CD4-positive, alpha-beta T cell (primary cell): ENCODE results near the gene ZFC3H1. TPM values are rescaled to one million over a fixed set of nuclear protein-coding genes. Genes with fewer than 3 reads are reported as not detected.
"Not testable (repeated sequence)": the region's sequence is repeated elsewhere in the genome, so short reads cannot be mapped to it uniquely, and the experiment has no call there.

Experiments used
- ATAC-seq: fragments of 200-7000 bp; cut with Tn5 transposase; one replicate; pipeline ENCODE4 v1.10.0; 2022; ENCODE audit warnings: mild to moderate bottlenecking; ENCODE audit not compliant: poor library complexity
- CTCF ChIA-PET: fragments of 350-600 bp; sonication (Branson Sonifier 250); formaldehyde crosslinking; loops from one replicate; lab custom pipeline; 2021; ENCODE audit warnings: antibody characterized with exemption, inconsistent platforms; lab: Charles Lee
- POLR2A ChIA-PET: fragments of 350-600 bp; sonication (Branson Sonifier 250); formaldehyde crosslinking; loops from one replicate; lab custom pipeline; 2021; ENCODE audit warnings: antibody characterized with exemption, inconsistent platforms; lab: Charles Lee
- DNase-seq, 14 experiments: peaks; one replicate each; pipeline ENCODE4 v3.0.0-alpha.2; 2013 to 2020; ENCODE audit warnings: mixed read lengths in 2 of 14
- H3K27ac ChIP-seq, 2 donors: one replicate each; pipeline versions ENCODE4 v1.5.1 to v1.7.0; 2013; ENCODE audit warnings: low read length in 2 of 2, low read depth in 1 of 2, mild to moderate bottlenecking in 1 of 2
- H3K27me3 ChIP-seq, 2 experiments: 1 replicate in 1 of 2; 2 replicates in 1 of 2; pipeline versions ENCODE4 v1.6.1 to v1.7.0; 2013; ENCODE audit warnings: low read length in 2 of 2, control low read depth in 1 of 2, mild to moderate bottlenecking in 1 of 2, moderate library complexity in 1 of 2; ENCODE audit not compliant: insufficient read depth in 2 of 2, control insufficient read depth in 1 of 2
- H3K36me3 ChIP-seq: one replicate; pipeline ENCODE4 v1.6.1; 2013; ENCODE audit warnings: low read length, control low read depth; ENCODE audit not compliant: insufficient read depth
- H3K4me1 ChIP-seq: one replicate; pipeline ENCODE4 v1.6.1; 2013; ENCODE audit warnings: low read length, control low read depth; ENCODE audit not compliant: insufficient read depth
- H3K4me3 ChIP-seq: one replicate; pipeline ENCODE4 v1.5.1; 2013; ENCODE audit warnings: mild to moderate bottlenecking, low read length, moderate library complexity
- H3K9me3 ChIP-seq, 2 experiments: 1 replicate in 1 of 2; 2 replicates in 1 of 2; pipeline versions ENCODE4 v1.6.1 to v1.7.0; 2013; ENCODE audit warnings: low read length in 2 of 2, mild to moderate bottlenecking in 2 of 2, control low read depth in 1 of 2, moderate library complexity in 1 of 2; ENCODE audit not compliant: control insufficient read depth in 1 of 2, insufficient read depth in 1 of 2
- H3K27ac Mint-ChIP-seq: one replicate; pipeline ENCODE4 v1.8.0; 2020; ENCODE audit warnings: mixed read lengths
- H3K27me3 Mint-ChIP-seq: one replicate; pipeline ENCODE4 v1.8.0; 2021; ENCODE audit warnings: mixed read lengths
- H3K36me3 Mint-ChIP-seq: one replicate; pipeline ENCODE4 v1.8.0; 2021; ENCODE audit warnings: low read depth, mixed read lengths
- H3K4me1 Mint-ChIP-seq: one replicate; pipeline ENCODE4 v1.8.0; 2021; ENCODE audit warnings: low read depth, mixed read lengths
- H3K4me3 Mint-ChIP-seq: one replicate; pipeline ENCODE4 v1.8.0; 2020; ENCODE audit warnings: mild to moderate bottlenecking, mixed read lengths
- H3K9me3 Mint-ChIP-seq: one replicate; pipeline ENCODE4 v1.8.0; 2020; ENCODE audit warnings: mixed read lengths
- CTCF ChIP-seq: fragments of 200-600 bp; IDR thresholded peaks from one replicate; pipeline ENCODE4 v1.8.0; 2022; ENCODE audit warnings: antibody characterized with exemption, mild to moderate bottlenecking
- intact Hi-C, 2 experiments: fragments of 100-400 bp; cut with DNase I in 1 of 2; cut with micrococcal nuclease in 1 of 2; formaldehyde crosslinking; loops; one replicate each; pipeline versions ENCODE4 v1.15.1 to v1.9.0; 2023 to 2025; cut with DNase I, micrococcal nuclease
- total RNA-seq, 174 experiments: library from RNA in 2 of 174; stranded (reverse) in 2 of 174; gene quantifications; one replicate each; pipeline ENCODE4 v1.2.3 and lab custom pipeline; 2021 to 2026

ZFC3H1 gene
- total RNA-seq, 2 experiments from 2014 or later = 131 to 135 TPM

DNA sequence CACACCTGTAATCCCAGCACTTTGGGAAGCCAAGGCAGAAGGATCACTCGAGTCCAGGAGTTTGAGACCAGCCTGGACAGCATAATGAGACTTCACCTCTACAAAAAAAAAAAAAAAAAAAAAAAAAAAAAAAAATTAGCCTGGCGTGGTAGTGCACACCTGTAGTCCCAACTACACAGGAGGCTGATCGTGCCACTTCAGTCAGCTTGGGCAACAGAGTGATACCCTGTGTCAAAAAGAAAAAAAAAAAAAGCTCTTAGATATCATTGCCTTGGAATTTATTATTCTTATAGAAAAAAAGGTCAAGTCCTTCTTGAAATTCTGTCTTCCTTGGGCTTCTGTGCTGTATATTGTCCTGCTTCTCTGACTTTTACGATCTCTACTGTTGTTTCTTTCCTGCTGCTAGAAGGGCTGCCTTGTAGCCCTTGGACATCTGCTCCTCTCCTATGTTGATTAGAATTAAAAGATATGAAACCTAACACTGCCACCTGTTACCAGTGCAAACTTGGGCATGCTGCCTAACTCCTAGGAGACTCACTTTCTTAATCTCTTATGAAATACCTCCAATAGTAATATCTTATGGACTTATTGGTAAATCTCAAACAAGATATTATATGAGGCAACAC, 28.0 kb upstream of the ZFC3H1 start:
- H3K27me3 Mint-ChIP-seq = no peaks in the 10 kb centered on the region
- ChIA-PET CTCF (no interaction called here), POLR2A (no interaction called here)
- H3K27ac Mint-ChIP-seq = no peak overlapping the region
- Histone ChIP-seq H3K4me1 (peaks cover 14% of the 10 kb centered on the region), H3K4me3 (no peak overlapping the region), H3K9me3 (no peaks in the 10 kb centered on the region), H3K27me3 (no peaks in the 10 kb centered on the region), H3K27ac (no peak overlapping the region), H3K36me3 (no peaks in the 10 kb centered on the region)
- no peak for TF ChIP-seq CTCF
- intact Hi-C loops = loop anchor here in 1 of 2 experiments (5.0 kb wide), 1 partner anchor 34 kb away; no protein-coding TSS in a partner anchor
- no peak for DNase-seq
- H3K9me3 Mint-ChIP-seq = no peaks in the 10 kb centered on the region
- H3K4me3 Mint-ChIP-seq = no peak overlapping the region
- peaks cover 22% of the 10 kb centered on the region for H3K36me3 Mint-ChIP-seq
- ATAC-seq = no peak
- peaks cover 40% of the 10 kb centered on the region for H3K4me1 Mint-ChIP-seq

GRCh38 chr12:71688961-71689570, 25.4 kb upstream of the ZFC3H1 start:
- CTCF ChIA-PET = no interaction called here
- intact Hi-C loops = loop anchor here in 1 of 2 experiments (5.0 kb wide), 1 partner anchor 63 kb away; the partner anchor contains the start of gene RAB21

DNA sequence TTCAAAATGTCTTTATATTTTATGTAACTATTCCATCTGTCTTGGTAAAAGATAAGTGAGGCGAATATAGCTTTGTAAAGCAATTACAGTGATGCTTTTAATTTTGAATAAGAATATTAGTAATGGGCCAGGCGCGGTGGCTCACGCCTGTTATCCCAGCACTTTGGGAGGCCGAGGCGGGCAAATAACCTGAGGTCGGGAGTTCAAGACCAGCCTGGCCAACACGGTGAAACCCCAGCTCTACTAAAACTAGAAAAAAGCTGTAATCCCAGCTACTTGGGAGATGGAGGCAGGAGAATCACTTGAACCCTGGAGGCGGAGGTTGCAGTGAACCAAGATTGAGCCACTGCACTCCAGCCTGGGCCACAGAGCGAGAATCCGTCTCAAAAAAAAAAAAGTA, 23.5 kb upstream of the ZFC3H1 start:
- not testable (repeated sequence) for H3K27me3 Mint-ChIP-seq, DNase-seq, H3K9me3 ChIP-seq, H3K36me3 Mint-ChIP-seq, H3K27ac ChIP-seq, H3K9me3 Mint-ChIP-seq, H3K36me3 ChIP-seq, ATAC-seq, H3K27me3 ChIP-seq
- H3K27ac Mint-ChIP-seq = peak overlapping the region; percentile 87
- intact Hi-C loops = loop anchor here (2.0 to 5.0 kb wide), 3 partner anchors 60 to 152 kb away; partner anchors contain the start of genes RAB21 (in 1 of the 2) and TBC1D15 (in 1 of the 2)
- peaks cover 20% of the 10 kb centered on the region for H3K4me1 ChIP-seq
- peak overlapping the region; percentile 77 for H3K4me3 ChIP-seq
- peaks cover 52% of the 10 kb centered on the region for H3K4me1 Mint-ChIP-seq
- peak overlapping the region; percentile 92 for H3K4me3 Mint-ChIP-seq
- ChIA-PET CTCF (interaction anchor here (1.3 to 4.2 kb wide), 4 partner anchors 19 to 67 kb away, joined by 3 to 52 read pairs (median 4); partner anchors contain the start of genes RAB21, THAP2 and ZFC3H1), POLR2A (interaction anchor here (0.6 to 6.2 kb wide), 6 partner anchors 17 to 152 kb away, joined by 3 to 312 read pairs (median 21); partner anchors contain the start of genes RAB21, TBC1D15, THAP2 and ZFC3H1)

More at GRCh38 chr12:71688961-71689570, 25.4 kb upstream of the ZFC3H1 start:
- Histone ChIP-seq H3K36me3 (no peaks in the 10 kb centered on the region), H3K9me3 (no peaks in the 10 kb centered on the region), H3K4me1 (peaks cover 20% of the 10 kb centered on the region), H3K4me3 (no peak overlapping the region), H3K27me3 (no peaks in the 10 kb centered on the region), H3K27ac (no peak overlapping the region)
- H3K27ac Mint-ChIP-seq = no peak overlapping the region
- ATAC-seq (no peak), DNase-seq (no peak)
- no peak for TF ChIP-seq CTCF
- H3K27me3 Mint-ChIP-seq = no peaks in the 10 kb centered on the region
- H3K36me3 Mint-ChIP-seq = peaks cover 11% of the 10 kb centered on the region
- H3K4me3 Mint-ChIP-seq = peak overlapping the region; percentile 15
- no peaks in the 10 kb centered on the region for H3K9me3 Mint-ChIP-seq
- POLR2A ChIA-PET = interaction anchor here (6.2 kb wide), 1 partner anchor 23 kb away, joined by 312 read pairs; the partner anchor contains the start of genes THAP2 and ZFC3H1
- peaks cover 50% of the 10 kb centered on the region for H3K4me1 Mint-ChIP-seq
